Gastroesophageal sphincter (tissue), 4 donors: Measurements from ENCODE around the gene ARHGEF16. TPM values are rescaled to one million over a fixed set of nuclear protein-coding genes. Genes with fewer than 3 reads are reported as not detected.
A peak's percentile ranks its signal among the peaks of the same experiment; 100 is the strongest.

Source experiments
- ATAC-seq: fragments of 150-250 bp; one replicate; pipeline ENCODE4 v1.9.1; 2016; ENCODE audit warnings: mild to moderate bottlenecking, moderate library complexity
- H3K27ac ChIP-seq, 4 donors: fragments of 200-600 bp; sonication (generic) in 3 of 4; 1 replicate in 3 of 4; 2 replicates in 1 of 4; pipeline ENCODE4 v1.5.1; 2016 to 2019
- H3K27me3 ChIP-seq: fragments of 200-600 bp; sonication (generic); one replicate; pipeline ENCODE4 v1.5.1; 2019
- H3K36me3 ChIP-seq, 2 donors: fragments of 200-600 bp; sonication (generic); one replicate each; pipeline ENCODE4 v1.5.1; 2019; ENCODE audit warnings: control low read depth in 1 of 2
- H3K4me1 ChIP-seq, 3 donors: fragments of 200-600 bp; sonication (generic); 1 replicate in 2 of 3; 2 replicates in 1 of 3; pipeline ENCODE4 v1.5.1; 2016 to 2019; ENCODE audit warnings: control low read depth in 2 of 3
- H3K4me3 ChIP-seq, 2 donors: fragments of 200-600 bp; sonication (generic); one replicate each; pipeline ENCODE4 v1.5.1; 2019; ENCODE audit warnings: mild to moderate bottlenecking in 1 of 2, moderate library complexity in 1 of 2
- H3K9me3 ChIP-seq, 3 donors: fragments of 200-600 bp; sonication (generic); one replicate each; pipeline ENCODE4 v1.5.1; 2017 to 2019; ENCODE audit warnings: control low read depth in 2 of 3
- CTCF ChIP-seq, 4 experiments: fragments of 200-600 bp in 2 of 4; fragments of 450-650 bp in 2 of 4; sonication (generic) in 1 of 4; IDR thresholded peaks; one replicate each; pipeline ENCODE4 v1.5.1; 2017 to 2019; ENCODE audit warnings: antibody characterized with exemption in 4 of 4, mild to moderate bottlenecking in 2 of 4, moderate library complexity in 2 of 4
- EP300 ChIP-seq: sonication (generic); formaldehyde crosslinking; IDR thresholded peaks from one replicate; pipeline ENCODE4 v1.6.1; 2017; ENCODE audit warnings: antibody characterized with exemption, mild to moderate bottlenecking
- POLR2A ChIP-seq, 2 donors: fragments of 450-650 bp; IDR thresholded peaks; one replicate each; pipeline ENCODE4 v1.6.1; 2017; ENCODE audit warnings: antibody characterized with exemption in 2 of 2, mild to moderate bottlenecking in 2 of 2, moderate library complexity in 1 of 2
- POLR2AphosphoS5 ChIP-seq: sonication (generic); formaldehyde crosslinking; IDR thresholded peaks from one replicate; pipeline ENCODE4 v1.6.1; 2017; ENCODE audit warnings: antibody characterized with exemption
- WGBS, 2 donors: methylation state at CpG; one replicate each; pipeline ENCODE4 v1.1.5; 2018; ENCODE audit warnings: low coverage in 1 of 2; 5-methylcytosine and 5-hydroxymethylcytosine counted together
- total RNA-seq, 4 donors: library from RNA; depleted of rRNA; stranded (reverse); fragments of >200 nt; gene quantifications; one replicate each; pipeline ENCODE4 v1.1.0, GENCODE V29; 2016

ARHGEF16 gene
- total RNA-seq, 4 donors from 2014 or later, result 0.54 to 2.3 (median 0.87) TPM

DNA sequence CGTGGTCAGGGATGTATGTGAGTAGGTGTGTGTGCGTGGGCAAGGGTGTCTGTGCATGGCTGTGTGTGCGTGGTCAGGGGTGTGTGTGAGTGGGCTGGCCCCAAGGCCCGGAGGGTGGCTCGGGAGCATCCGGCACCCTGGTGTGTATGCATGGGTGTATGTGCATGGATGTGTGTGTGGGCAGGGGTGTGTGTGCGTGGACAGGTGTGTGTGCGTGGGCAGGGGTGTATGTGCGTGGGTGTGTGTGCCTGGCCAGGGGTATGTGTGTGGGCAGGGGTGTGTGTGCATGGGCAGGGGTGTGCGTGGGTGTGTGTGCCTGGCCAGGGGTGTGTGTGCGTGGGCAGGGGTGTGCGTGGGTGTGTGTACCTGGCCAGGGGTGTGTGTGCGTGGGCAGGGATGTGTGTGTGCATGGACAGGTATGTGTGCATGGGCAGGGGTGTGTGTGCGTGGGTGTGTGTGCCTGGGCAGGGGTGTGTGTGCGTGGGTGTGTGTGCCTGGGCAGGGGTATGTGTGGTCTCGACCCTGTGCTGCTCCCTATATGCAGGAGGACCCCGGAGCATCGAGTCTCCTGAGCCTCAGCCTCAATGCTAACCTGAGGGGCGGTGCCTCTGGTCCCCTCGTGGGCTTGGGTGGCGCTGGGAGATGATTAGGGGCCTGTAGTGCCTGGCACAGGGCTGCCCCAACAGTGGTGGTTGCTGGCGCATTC is 16.3 kb downstream of the ARHGEF16 start:
- Histone ChIP-seq H3K9me3 (no peaks in the 10 kb centered on the region), H3K4me3 (no peak overlapping the region), H3K27ac (peak overlapping the region in 1 of 4 donors; percentile 40), H3K4me1 (peaks cover 0 to 17% (median 0%) of the 10 kb centered on the region in 3 donors), H3K36me3 (no peaks in the 10 kb centered on the region), H3K27me3 (peaks cover 80% of the 10 kb centered on the region)
- no peak for ATAC-seq
- TF ChIP-seq POLR2A (IDR thresholded peaks at IDR 0.05) (no peak), EP300 (no peak), POLR2AphosphoS5 (no peak), CTCF (IDR thresholded peaks at IDR 0.05) (no peak)
- 87 to 92% methylated on average over 4 to 11 of the region's 22 CpGs for WGBS, 2 donors

DNA sequence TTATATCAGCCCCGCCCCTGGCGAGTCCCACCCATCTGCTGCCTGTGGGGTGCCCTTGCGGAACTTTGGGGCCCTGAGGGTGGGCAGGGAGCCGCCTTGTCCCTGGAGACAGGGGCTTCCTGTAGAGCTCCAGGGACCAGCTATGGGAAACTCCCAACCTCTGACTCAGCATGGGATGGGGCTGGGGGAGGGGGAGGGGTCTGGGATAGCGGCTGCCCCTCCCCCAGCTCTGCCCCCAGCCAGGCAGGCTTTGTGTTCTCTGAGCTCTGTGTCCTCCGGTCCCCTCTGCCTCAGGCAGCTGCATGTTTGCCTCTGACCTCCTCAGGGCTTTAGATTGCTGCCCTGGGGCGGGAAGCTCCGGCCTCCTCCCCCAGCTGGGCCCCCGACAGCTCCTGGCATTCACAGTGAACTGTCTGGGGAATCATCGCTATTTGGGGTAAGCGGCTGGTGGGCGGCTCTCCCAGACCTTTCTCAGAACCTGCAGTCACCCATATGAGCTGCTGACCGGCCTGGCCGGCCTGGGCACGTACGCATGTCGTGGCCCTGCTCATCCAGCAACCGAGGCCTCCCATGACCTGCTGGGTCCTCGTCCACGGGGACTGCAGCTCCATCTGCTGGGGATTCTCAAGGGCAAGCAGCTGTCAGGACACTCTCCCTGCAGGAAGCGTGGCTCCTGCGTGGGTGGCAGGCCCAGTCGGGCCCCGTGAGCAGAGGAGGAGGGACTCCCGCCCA is 17.1 kb downstream of the ARHGEF16 start:
- Histone ChIP-seq H3K27me3 (peaks cover 87% of the 10 kb centered on the region), H3K9me3 (no peaks in the 10 kb centered on the region), H3K36me3 (no peaks in the 10 kb centered on the region), H3K4me3 (no peak overlapping the region), H3K4me1 (peaks cover 0 to 17% (median 0%) of the 10 kb centered on the region in 3 donors), H3K27ac (peak overlapping the region in 1 of 4 donors; percentile 40)
- peak in 1 of 4 experiments; percentile 49 for TF ChIP-seq CTCF (IDR thresholded peaks at IDR 0.05)
- TF ChIP-seq POLR2AphosphoS5, result no peak
- TF ChIP-seq POLR2A (IDR thresholded peaks at IDR 0.05), result no peak
- no peak for TF ChIP-seq EP300
- ATAC-seq, result no peak
- 27% methylated on average over 3 of the region's 25 CpGs; no CpG with 5 or more reads in 1 of the 2 donors for WGBS, 2 donors

- Histone ChIP-seq H3K36me3 (no peaks in the 10 kb centered on the region), H3K9me3 (no peaks in the 10 kb centered on the region), H3K4me3 (no peak overlapping the region), H3K27ac (peak overlapping the region in 1 of 4 donors; percentile 40), H3K4me1 (peaks cover 0 to 17% (median 0%) of the 10 kb centered on the region in 3 donors), H3K27me3 (peaks cover 88% of the 10 kb centered on the region)
- no peak for TF ChIP-seq POLR2A (IDR thresholded peaks at IDR 0.05)
- TF ChIP-seq POLR2AphosphoS5, result no peak
- TF ChIP-seq EP300, result no peak
- no peak for TF ChIP-seq CTCF (IDR thresholded peaks at IDR 0.05)
- no CpG with 5 or more reads among the region's 25 CpGs for whole genome bisulfite sequencing, 2 donors
- no peak for ATAC-seq
These were observed 17.8 kb downstream of the ARHGEF16 start for GRCh38 chr1:3472088-3472850.

DNA sequence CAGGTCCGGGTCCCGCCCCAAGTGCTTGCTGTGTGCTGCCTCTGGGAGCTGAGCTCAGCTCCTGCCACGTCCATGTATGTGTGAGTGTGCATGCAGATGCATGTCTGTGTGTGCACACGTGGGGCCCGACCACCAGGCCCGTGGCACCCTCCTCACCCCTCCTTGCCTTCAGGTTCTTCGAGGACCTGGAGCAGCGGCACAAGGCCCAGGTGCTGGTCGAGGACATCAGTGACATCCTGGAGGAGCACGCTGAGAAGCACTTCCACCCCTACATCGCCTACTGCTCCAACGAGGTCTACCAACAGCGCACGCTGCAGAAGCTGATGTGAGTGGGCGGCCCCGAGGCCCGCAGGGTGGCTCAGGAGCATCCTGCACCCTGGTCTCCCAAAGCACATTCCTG is 18.4 kb downstream of the ARHGEF16 start:
- ATAC-seq, result no peak
- peaks cover 88% of the 10 kb centered on the region for H3K27me3 ChIP-seq
- H3K4me3 ChIP-seq, result no peak overlapping the region
- H3K36me3 ChIP-seq, result no peaks in the 10 kb centered on the region
- H3K27ac ChIP-seq, result no peak overlapping the region
- TF ChIP-seq EP300 (no peak), CTCF (IDR thresholded peaks at IDR 0.05) (no peak), POLR2AphosphoS5 (no peak), POLR2A (IDR thresholded peaks at IDR 0.05) (no peak)
- no peaks in the 10 kb centered on the region for H3K9me3 ChIP-seq
- 92% methylated on average over 5 of the region's 17 CpGs; no CpG with 5 or more reads in 1 of the 2 donors for WGBS, 2 donors
- H3K4me1 ChIP-seq, result peaks cover 0 to 17% (median 0%) of the 10 kb centered on the region in 3 donors
